HCT116 (cell line): ENCODE results near the gene CFAP119.

Experiments used
- ATF3 ChIP-seq: IDR thresholded peaks from 2 replicates; pipeline ENCODE4 v1.6.1; 2012
- CTCF ChIP-seq, 3 experiments: fragments of 200-600 bp in 1 of 3; sonication (generic) in 1 of 3; IDR thresholded peaks in 2 of 3; conservative IDR thresholded peaks in 1 of 3; 2 replicates each; pipeline ENCODE4 v1.5.1; 2012 to 2017; ENCODE audit warnings: low read depth in 2 of 3, low read length in 2 of 3, antibody characterized with exemption in 1 of 3, borderline replicate concordance in 1 of 3, control low read depth in 1 of 3, mild to moderate bottlenecking in 1 of 3, mixed read lengths in 1 of 3, mixed run types in 1 of 3, moderate library complexity in 1 of 3; ENCODE audit not compliant: insufficient read depth in 1 of 3
- POLR2AphosphoS5 ChIP-seq: IDR thresholded peaks from 2 replicates; pipeline ENCODE4 v1.6.1; 2011; ENCODE audit warnings: mild to moderate bottlenecking, low read depth, low read length, moderate library complexity
- REST ChIP-seq: IDR thresholded peaks from 2 replicates; pipeline ENCODE4 v1.6.1; 2012; ENCODE audit warnings: low read depth
- SP1 ChIP-seq: IDR thresholded peaks from 2 replicates; pipeline ENCODE4 v1.6.1; 2012; ENCODE audit warnings: low read depth
- ZFX ChIP-seq: fragments of 450-650 bp; IDR thresholded peaks from 2 replicates; pipeline ENCODE4 v1.6.1; 2017

GRCh38 chr16:30728321-30728720 is 33.5 kb downstream of the CFAP119 start:
- TF ChIP-seq ATF3 (no peak), CTCF (IDR thresholded peaks at IDR 0.05 in 2 of 3, conservative IDR thresholded peaks at IDR 0.05 in 1 of 3; ENCODE audit: borderline replicate concordance in 1 of 3, insufficient read depth in 1 of 3, low read depth in 2 of 3, low read length in 2 of 3) (no peak), POLR2AphosphoS5 (no peak), ZFX (no peak), REST (no peak), SP1 (no peak)
